T-helper 9 cell (primary cell): ENCODE results near the gene ZFAND2B.
A peak's percentile ranks its signal among the peaks of the same experiment; 100 is the strongest.

Experiments
- DNase-seq: peaks from one replicate; pipeline ENCODE4 v3.0.0-alpha.2; 2020

The ZFAND2B gene

GRCh38 chr2:219225350-219225749, 18.8 kb downstream of the ZFAND2B start:
- no peak for DNase-seq

- no peak for DNase-seq
These were observed 21.7 kb downstream of the ZFAND2B start for GRCh38 chr2:219228041-219228910.

- DNase-seq, result no peak
These were observed 22.3 kb downstream of the ZFAND2B start for GRCh38 chr2:219228911-219229304.

GRCh38 chr2:219229305-219230058, 22.9 kb downstream of the ZFAND2B start, which contains the start of the genes ANKZF1 and ATG9A:
Gene ANKZF1 (plus strand): TSS chr2:219229806. CDS start chr2:219230258, 452 bp downstream.
Gene ATG9A (minus strand): TSS chr2:219229636. CDS start chr2:219228024, 1,612 bp downstream.
- DNase-seq, result peak; percentile 94

- peak; percentile 24 for DNase-seq
These were observed 23.5 kb downstream of the ZFAND2B start for GRCh38 chr2:219230059-219230540.

- no peak for DNase-seq
These were observed 27.7 kb downstream of the ZFAND2B start for GRCh38 chr2:219234331-219234730.

GRCh38 chr2:219243291-219243761, 36.7 kb downstream of the ZFAND2B start:
- no peak for DNase-seq

GRCh38 chr2:219244789-219245147, 38.2 kb downstream of the ZFAND2B start:
- no peak for DNase-seq

GRCh38 chr2:219245148-219245898, 38.7 kb downstream of the ZFAND2B start, which contains the start of the genes GLB1L and STK16:
Gene GLB1L (minus strand): TSS chr2:219245444. CDS start chr2:219243573, 1,871 bp downstream.
Gene STK16 (plus strand): TSS chr2:219245479. CDS start chr2:219246000, 521 bp downstream.
- peak; percentile 81 for DNase-seq

GRCh38 chr2:219245899-219246230, 39.3 kb downstream of the ZFAND2B start:
- no peak for DNase-seq

- no peak for DNase-seq
These were observed 40.0 kb downstream of the ZFAND2B start for GRCh38 chr2:219246559-219246958.

- peak; percentile 44 for DNase-seq
These were observed 41.4 kb downstream of the ZFAND2B start for GRCh38 chr2:219247678-219248642.

GRCh38 chr2:219248845-219249202, 42.2 kb downstream of the ZFAND2B start:
- DNase-seq, result no peak

- DNase-seq, result peak; percentile 36
These were observed 42.8 kb downstream of the ZFAND2B start for GRCh38 chr2:219249203-219249980.

- no peak for DNase-seq
These were observed 43.6 kb downstream of the ZFAND2B start for GRCh38 chr2:219250049-219250781.

- no peak for DNase-seq
These were observed 45.1 kb downstream of the ZFAND2B start for GRCh38 chr2:219251656-219252055.

- no peak for DNase-seq
These were observed 45.5 kb downstream of the ZFAND2B start for GRCh38 chr2:219252084-219252483.

GRCh38 chr2:219252570-219252899, 46.0 kb downstream of the ZFAND2B start:
- DNase-seq, result peak; percentile 25

GRCh38 chr2:219252900-219253752, 46.5 kb downstream of the ZFAND2B start, which contains the start of gene TUBA4B:
Gene TUBA4B (plus strand): TSS chr2:219253243. CDS start chr2:219253408, 165 bp downstream.
- DNase-seq, result peak; percentile 38
